NOMO-1 (cell line): Measurements from ENCODE around the gene DMRT2.

Experiments
- DNase-seq, 2 experiments: peaks; one replicate each; lab custom pipeline; 2025; ENCODE audit not compliant: unreplicated experiment in 2 of 2; lab: John Stamatoyannopoulos, UW

The DMRT2 gene

GRCh38 chr9:1046639-1047572, 3.3 kb upstream of the DMRT2 start:
- no peak for DNase-seq

- no peak for DNase-seq
Measured at GRCh38 chr9:1047591-1048230, 2.4 kb upstream of the DMRT2 start.

- DNase-seq = no peak
Measured at GRCh38 chr9:1048231-1048619, 1.9 kb upstream of the DMRT2 start.

GRCh38 chr9:1048811-1049210, 1.3 kb upstream of the DMRT2 start:
- DNase-seq = no peak

- no peak for DNase-seq
Measured at GRCh38 chr9:1049641-1050040, 516 bp upstream of the DMRT2 start.

- no peak for DNase-seq
Measured at GRCh38 chr9:1051210-1051583, 1.0 kb downstream of the DMRT2 start.

- no peak for DNase-seq
Measured at GRCh38 chr9:1051584-1052275, 1.6 kb downstream of the DMRT2 start.

- DNase-seq = no peak
Measured at GRCh38 chr9:1052365-1053281, 2.5 kb downstream of the DMRT2 start.

GRCh38 chr9:1053282-1053621, 3.1 kb downstream of the DMRT2 start:
- no peak for DNase-seq

- no peak for DNase-seq
Measured at GRCh38 chr9:1053986-1054425, 3.8 kb downstream of the DMRT2 start.

- no peak for DNase-seq
Measured at GRCh38 chr9:1055166-1055565, 5.0 kb downstream of the DMRT2 start.

GRCh38 chr9:1057910-1058309, 7.8 kb downstream of the DMRT2 start:
- DNase-seq = no peak

- DNase-seq = no peak
Measured at GRCh38 chr9:1058826-1059487, 8.8 kb downstream of the DMRT2 start.

- DNase-seq = no peak
Measured at GRCh38 chr9:1065130-1065529, 15.0 kb downstream of the DMRT2 start.

- no peak for DNase-seq
Measured at GRCh38 chr9:1070692-1071091, 20.5 kb downstream of the DMRT2 start.

- DNase-seq = no peak
Measured at GRCh38 chr9:1071730-1072129, 21.6 kb downstream of the DMRT2 start.

- DNase-seq = no peak
Measured at GRCh38 chr9:1073497-1073896, 23.3 kb downstream of the DMRT2 start.

GRCh38 chr9:1077616-1078015, 27.5 kb downstream of the DMRT2 start:
- DNase-seq = no peak

GRCh38 chr9:1083325-1083913, 33.3 kb downstream of the DMRT2 start:
- no peak for DNase-seq

GRCh38 chr9:1085086-1085485, 34.9 kb downstream of the DMRT2 start:
- DNase-seq = no peak
